HTR-8/SVneo (cell line): ENCODE data around the gene BCL7C.

Experiments
- DNase-seq: peaks from one replicate; pipeline ENCODE4 v3.0.0; 2011; ENCODE audit warnings: low spot score, mixed read lengths; ENCODE audit not compliant: insufficient read length
- FAIRE-seq: peaks from 2 replicates; lab custom pipeline; 2011; peaks lifted over from hg19 to GRCh38; lab: Jason Lieb, UNC

BCL7C gene

GRCh38 chr16:30922960-30923535 is 29.2 kb upstream of the BCL7C start:
- FAIRE-seq, result peak; percentile 99
- peak; percentile 96 for DNase-seq

GRCh38 chr16:30922420-30922959 is 28.6 kb upstream of the BCL7C start:
- FAIRE-seq (no peak), DNase-seq (peak; percentile 99)

GRCh38 chr16:30921748-30922419 is 28.0 kb upstream of the BCL7C start:
- FAIRE-seq, result peak; percentile 93
- peak; percentile 80 for DNase-seq

GRCh38 chr16:30921459-30921747 is 27.5 kb upstream of the BCL7C start:
- DNase-seq, result no peak
- no peak for FAIRE-seq

- DNase-seq (no peak), FAIRE-seq (no peak)
Measured at GRCh38 chr16:30920891-30921290, 27.0 kb upstream of the BCL7C start.

GRCh38 chr16:30918614-30919013 is 24.7 kb upstream of the BCL7C start:
- FAIRE-seq, result no peak

GRCh38 chr16:30914830-30915229 is 21.0 kb upstream of the BCL7C start:
- FAIRE-seq (no peak), DNase-seq (no peak)

More at GRCh38 chr16:30918614-30919013, 24.7 kb upstream of the BCL7C start:
- DNase-seq, result no peak

- FAIRE-seq (no peak), DNase-seq (no peak)
Measured at GRCh38 chr16:30912794-30913412, 19.0 kb upstream of the BCL7C start.

- FAIRE-seq, result no peak
- DNase-seq, result no peak
Measured at GRCh38 chr16:30910427-30911029, 16.7 kb upstream of the BCL7C start.

GRCh38 chr16:30907064-30907463 is 13.2 kb upstream of the BCL7C start:
- FAIRE-seq (no peak), DNase-seq (no peak)

- FAIRE-seq, result no peak
- no peak for DNase-seq
Measured at GRCh38 chr16:30904114-30904780, 10.4 kb upstream of the BCL7C start.

GRCh38 chr16:30903596-30903995 is 9.7 kb upstream of the BCL7C start:
- no peak for FAIRE-seq
- no peak for DNase-seq

GRCh38 chr16:30903002-30903401 is 9.1 kb upstream of the BCL7C start:
- no peak for DNase-seq
- FAIRE-seq, result no peak

- DNase-seq, result no peak
Measured at GRCh38 chr16:30902029-30902972, 8.4 kb upstream of the BCL7C start.

GRCh38 chr16:30901201-30902028 is 7.5 kb upstream of the BCL7C start:
- DNase-seq, result no peak
- FAIRE-seq, result no peak

More at GRCh38 chr16:30902029-30902972, 8.4 kb upstream of the BCL7C start:
- FAIRE-seq, result no peak

GRCh38 chr16:30900588-30900987 is 6.7 kb upstream of the BCL7C start:
- no peak for FAIRE-seq
- no peak for DNase-seq

GRCh38 chr16:30899794-30900193 is 5.9 kb upstream of the BCL7C start:
- FAIRE-seq, result no peak
- no peak for DNase-seq

- DNase-seq (peak; percentile 92), FAIRE-seq (peak; percentile 54)
Measured at GRCh38 chr16:30896889-30897733, 3.2 kb upstream of the BCL7C start.
